Lung microvascular endothelial cell (primary cell): ENCODE results near the gene SETDB2. TPM values are rescaled to one million over a fixed set of nuclear protein-coding genes. Genes with fewer than 3 reads are reported as not detected.
"Not testable (repeated sequence)": the region's sequence is repeated elsewhere in the genome, so short reads cannot be mapped to it uniquely, and the experiment has no call there.

ENCODE experiments used
- DNase-seq, 2 donors: peaks; one replicate each; pipeline versions ENCODE4 v3.0.0 to v3.0.0-alpha.2; 2010; ENCODE audit warnings: low read depth in 2 of 2
- total RNA-seq: library from RNA; depleted of rRNA; stranded (reverse); fragments of >200 nt; gene quantifications from 2 replicates; pipeline ENCODE4 v1.2.1, GENCODE V29; 2014

Gene SETDB2
- total RNA-seq, 1 donor from 2014 or later = 6.3 TPM

DNA sequence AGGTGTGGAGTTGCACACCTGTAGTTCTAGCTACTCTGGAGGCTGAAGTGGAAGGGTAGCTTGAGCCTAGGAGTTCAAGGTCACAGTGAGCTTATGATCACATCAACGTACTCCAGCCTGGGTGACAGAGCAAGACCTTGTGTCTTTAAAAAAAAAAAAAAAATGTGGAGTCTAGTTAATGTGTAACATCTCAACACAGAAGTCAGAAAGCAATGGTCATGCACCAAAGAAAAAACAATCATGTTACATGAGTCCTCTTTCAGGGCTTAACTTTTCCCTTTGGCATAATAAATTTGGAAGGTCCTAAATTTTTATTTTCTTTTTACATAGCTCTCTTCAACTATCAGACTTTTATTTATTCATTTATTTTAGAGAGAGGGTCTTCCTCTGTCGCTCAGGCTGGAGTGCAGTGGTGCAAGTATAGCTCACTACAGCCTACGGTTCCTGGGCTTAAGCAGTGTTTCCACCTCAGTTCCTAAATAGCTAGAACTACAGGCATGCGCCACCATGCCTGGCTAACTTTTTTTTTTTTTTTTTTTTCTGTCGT, 22.3 kb downstream of the SETDB2 start:
- DNase-seq = no peak

GRCh38 chr13:49472186-49472585, 28.1 kb downstream of the SETDB2 start:
- no peak for DNase-seq

DNA sequence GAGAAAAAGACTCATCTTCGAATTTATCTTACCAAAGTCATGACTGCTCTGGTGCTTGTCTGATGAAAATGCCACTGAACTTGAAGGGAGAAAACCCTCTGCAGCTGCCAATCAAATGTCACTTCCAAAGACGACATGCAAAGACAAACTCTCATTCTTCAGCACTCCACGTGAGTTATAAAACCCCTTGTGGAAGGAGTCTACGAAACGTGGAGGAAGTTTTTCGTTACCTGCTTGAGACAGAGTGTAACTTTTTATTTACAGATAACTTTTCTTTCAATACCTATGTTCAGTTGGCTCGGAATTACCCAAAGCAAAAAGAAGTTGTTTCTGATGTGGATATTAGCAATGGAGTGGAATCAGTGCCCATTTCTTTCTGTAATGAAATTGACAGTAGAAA, 32.5 kb downstream of the SETDB2 start:
- no peak for DNase-seq

DNA sequence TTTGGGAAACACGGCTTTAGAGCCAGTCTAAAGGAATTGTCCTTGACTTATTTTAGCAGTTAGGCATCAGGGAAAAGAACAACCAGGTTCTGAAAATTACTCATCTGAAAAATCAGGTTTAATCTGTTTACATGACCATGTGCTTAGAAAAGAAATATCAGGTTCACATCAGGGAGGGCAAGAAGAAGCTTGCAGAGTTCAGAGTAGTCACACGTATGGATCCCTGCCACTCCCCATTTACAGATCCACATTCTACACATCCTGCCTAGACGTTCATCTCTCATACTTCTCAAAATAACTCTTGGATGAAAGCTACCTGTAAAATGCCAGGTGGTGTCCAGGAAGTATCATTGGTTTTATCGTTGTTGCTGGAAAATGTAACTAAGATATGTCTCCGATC, 37.7 kb downstream of the SETDB2 start:
- DNase-seq = no peak

- DNase-seq = no peak
These were observed 44.5 kb downstream of the SETDB2 start for GRCh38 chr13:49488563-49488962.

GRCh38 chr13:49494645-49495044, 50.6 kb downstream of the SETDB2 start:
- DNase-seq = no peak

DNA sequence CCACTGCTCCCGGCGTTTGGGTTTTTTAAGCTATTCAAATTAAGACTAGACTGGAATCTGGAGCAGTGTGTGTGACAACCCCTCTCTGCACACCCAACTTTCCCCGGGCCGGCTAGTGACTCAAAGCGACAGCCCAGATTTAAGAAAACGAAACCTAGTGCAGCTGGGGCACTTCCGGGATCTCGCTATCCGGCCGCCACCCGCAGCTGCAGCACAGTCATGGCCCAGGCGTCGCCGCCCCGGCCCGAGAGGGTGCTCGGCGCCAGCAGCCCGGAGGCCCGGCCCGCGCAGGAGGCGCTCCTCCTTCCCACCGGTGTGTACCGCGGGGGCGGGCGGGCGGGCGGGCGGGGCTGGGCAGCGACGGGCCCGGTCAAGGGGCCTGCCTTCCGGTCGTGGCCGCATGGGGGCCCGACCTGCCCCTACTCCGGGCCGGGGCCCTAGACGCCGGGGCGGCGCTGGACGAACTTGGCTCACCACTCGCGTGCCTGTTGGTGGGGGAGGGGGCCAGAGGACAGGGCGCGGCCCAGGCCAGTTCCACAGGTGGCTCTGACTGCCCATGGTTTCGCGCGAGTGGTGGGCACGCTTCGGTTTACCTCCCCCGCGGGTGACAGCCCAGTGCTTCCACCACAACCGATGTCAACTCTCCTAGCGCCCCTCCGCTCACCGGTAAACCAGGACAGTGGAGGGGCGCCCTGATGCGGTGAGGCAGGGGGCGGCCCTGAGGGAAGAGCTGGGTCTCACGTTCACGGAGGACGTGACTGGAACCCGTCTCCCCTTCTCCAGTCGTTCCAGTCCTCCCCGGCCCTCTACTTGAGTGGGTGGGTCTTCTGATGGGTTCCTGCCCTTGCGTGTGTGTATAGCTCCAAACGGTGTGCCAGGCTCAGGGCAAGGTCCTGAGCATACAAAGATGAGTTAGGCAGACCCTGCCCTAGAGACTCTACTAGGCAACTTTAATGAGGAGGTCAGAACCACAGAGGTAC, 52.0 kb downstream of the SETDB2 start, which contains the start of gene PHF11:
PHF11 (plus strand) TSS at position 171 of the 980 bp plus-strand sequence; CDS start at position 220, 49 bp downstream.
- peak; percentile 73 to 82 for DNase-seq

- DNase-seq = not testable (repeated sequence)
These were observed 52.8 kb downstream of the SETDB2 start for GRCh38 chr13:49496837-49497236.

DNA sequence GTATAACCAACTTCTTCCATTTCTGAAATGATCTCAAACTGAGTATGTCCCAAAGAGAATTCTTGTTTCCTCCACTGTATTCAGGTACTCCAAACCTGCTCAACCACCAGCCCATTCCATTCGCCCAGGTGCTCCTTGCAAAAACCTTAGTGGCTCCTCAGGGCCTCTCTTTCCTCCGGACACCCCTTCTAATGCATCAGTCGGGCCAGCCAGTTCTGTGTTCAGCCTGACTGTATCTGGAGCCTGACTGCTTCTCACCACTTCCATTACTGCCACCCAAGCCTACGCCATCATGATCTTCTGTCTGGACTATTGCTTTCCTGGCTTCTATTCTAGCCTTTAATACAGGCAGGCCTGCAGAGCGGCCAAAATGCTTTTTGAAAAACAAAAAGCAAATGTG, 53.2 kb downstream of the SETDB2 start:
- DNase-seq = no peak

DNA sequence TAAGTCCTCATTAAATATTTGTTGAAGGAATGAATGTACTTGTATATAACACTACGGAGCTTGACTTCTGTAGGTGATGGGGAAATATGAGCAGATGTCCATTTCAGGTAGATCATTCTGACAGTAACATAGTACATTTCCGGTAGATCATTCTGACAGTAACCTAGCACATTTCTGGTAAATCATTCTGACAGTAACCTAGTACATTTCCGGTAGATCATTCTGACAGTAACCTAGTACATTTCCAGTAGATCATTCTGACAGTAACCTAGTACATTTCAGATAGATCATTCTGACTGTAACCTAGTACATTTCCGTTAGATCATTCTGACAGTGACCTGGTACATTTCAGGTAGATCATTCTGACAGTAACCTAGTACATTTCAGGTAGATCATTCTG, 54.1 kb downstream of the SETDB2 start:
- no peak for DNase-seq

DNA sequence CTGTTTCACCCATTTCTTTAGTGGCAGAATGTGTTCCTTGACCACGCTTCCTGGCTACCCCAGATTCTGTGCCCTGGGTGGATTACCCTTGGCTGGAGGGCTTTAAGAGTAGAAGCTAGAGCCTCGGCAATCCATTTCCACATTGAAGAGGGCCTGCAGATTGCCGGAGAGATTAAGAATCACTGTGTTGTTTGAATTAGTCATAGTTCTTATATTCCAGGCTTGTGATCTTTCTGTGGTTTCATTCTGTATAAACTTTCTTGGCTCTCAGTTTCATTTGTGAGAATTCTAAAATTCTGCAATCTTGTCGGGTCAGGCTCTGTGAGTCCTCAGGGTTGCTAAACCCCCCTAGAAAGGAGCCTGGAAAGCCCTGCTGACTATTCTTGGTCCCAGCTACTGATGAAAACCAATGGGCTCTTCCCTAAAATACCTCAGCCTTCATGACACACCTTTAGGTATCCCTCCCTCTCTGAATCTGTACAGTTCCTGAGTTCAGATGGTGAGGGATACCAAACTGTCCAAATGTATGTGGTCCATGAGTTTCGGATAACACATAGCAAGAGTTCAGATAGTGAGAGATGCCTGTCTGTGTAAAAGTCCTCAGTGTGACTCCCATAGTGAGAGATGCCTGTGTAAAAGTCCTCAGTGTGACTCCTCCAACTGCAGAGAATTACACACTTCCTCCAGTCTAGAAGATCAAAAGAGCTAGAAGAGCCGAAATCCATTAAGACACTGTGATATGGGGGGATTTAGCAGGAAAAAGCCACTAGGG, 56.0 kb downstream of the SETDB2 start:
- DNase-seq = peak in 1 of 2 donors; percentile 72

DNA sequence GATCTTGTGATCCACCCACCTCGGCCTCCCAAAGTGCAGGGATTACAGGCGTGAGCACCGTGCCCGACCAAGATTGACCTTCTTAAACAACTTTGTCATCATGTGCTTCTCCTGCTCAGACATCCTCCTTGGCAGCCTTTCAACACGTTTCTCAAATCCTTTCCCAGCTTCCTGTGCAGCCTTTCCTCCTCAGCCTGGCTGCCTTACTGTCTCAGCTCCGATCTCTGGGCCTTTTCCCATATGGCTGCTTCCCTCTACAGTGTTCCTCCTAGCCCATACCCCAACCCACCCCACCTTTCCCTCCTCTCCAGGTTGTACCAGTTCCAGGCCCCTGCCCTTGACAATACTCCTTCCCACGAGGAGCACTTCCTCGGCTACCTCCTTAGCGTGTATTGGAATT, 58.9 kb downstream of the SETDB2 start:
- DNase-seq = peak in 1 of 2 donors; percentile 88

DNA sequence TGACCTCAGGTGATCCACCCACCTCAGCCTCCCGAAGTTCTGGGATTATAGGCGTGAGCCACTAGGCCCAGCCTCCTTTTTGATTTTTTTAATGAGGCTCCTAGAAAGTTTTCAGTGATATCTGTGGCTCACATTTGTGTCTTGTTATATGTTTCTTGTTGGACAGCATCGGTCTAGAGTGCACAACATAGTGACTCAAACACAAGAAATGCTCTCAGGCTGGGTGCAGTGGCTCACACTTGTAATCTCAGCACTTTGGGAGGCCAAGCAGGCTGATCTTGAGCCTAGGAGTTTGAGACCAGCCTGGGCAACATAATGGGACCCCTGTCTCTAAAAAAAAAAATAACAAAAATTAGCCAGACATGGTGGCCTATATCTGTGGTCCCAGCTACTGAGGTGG, 59.9 kb downstream of the SETDB2 start:
- no peak for DNase-seq

DNA sequence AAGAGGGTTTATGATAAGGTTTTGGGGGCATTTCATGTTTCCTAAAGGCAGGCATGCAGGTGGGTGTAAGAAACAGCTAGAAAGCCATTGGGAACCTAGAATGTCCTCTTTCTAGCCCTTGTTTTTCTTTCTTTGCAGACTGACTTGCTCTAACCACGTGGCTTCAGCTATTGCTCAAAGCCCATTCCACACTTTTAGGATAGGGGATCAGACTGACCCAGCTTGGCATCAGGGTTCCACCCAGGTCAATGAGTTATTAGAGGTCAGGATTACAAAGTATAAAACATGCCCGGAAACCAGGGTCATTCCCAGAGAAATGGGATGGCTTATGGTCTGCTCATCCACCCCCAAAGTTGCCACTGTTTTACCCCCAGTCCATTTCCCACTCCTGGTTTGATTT, 68.5 kb downstream of the SETDB2 start:
- no peak for DNase-seq

DNA sequence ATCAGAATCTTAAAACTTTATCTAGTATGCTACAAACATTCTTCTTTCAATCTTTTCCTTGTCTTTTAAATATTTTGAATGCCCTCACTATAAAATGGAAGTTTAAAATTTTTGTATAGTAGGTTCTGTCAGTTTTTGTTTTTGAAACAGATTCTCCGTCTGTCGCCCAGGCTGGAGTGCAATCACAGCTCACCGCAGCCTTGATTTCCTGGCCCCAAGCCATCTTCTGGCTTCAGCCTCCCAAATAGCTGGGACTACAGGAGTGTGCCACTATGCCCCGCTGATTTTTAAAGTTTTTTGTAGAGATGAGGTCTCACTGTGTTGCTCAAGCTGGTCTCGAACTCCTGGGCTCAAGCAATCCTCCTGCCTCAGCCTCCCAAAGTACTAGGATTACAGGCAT, 72.4 kb downstream of the SETDB2 start:
- DNase-seq = no peak

DNA sequence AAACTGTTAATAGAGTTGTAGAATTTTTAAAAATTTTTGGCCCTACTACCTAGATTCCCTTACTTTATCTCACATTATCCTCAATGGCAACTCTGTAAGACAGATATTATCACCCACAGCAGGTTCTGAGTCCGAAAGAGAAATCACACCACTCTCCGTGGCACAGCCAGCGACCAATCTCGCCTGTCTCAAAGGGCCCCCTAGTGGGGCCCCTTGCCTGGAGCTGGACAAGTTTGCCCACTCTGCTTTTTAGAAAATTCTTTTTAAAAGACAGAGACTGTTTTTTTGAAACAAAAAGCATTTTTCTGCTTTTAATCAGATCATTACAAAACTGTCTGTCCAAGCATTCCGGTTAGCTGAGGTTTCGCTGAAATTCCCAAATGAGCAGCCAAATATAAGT, 73.4 kb downstream of the SETDB2 start:
- DNase-seq = peak; percentile 19 to 20

- DNase-seq = no peak
These were observed 77.2 kb downstream of the SETDB2 start for GRCh38 chr13:49521224-49521623.

- no peak for DNase-seq
These were observed 80.8 kb downstream of the SETDB2 start for GRCh38 chr13:49524740-49525501.

DNA sequence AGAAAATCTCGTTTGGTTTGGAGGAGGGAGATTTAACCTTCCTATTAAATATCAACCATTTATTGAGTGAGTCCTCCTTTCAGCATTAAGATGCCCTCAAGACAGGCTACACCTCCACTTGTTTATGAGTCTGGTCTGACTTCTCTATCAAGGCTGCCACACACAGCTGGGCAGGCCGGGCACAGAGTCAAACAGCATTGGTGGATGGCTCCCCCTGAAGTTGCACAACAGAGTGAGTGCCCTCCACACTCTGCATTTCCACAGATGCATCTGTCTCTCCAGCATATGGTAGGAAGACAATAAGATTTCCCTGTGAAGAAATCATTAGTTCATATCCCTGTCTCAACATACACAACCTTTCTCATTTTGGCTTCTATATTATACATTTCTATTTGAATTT, 83.0 kb downstream of the SETDB2 start:
- no peak for DNase-seq

DNA sequence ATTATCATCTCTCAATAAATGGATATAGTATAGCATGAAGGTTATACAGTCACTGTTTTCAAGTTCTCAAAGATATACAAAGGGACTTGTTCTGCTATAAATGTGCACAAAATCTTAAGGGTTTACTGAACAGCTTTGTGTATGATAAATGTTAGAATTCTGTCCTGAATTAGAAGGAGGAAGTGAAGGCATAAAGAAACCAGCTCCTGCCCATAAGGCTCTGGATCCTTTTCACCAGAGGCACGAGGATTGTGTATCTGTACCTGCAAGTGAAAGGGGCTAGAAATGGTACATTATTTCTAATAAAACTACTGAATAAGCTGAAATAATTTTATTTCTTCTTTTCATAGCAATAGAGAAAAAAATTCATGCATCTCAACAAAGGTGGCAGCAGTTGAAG, 84.1 kb downstream of the SETDB2 start:
- DNase-seq = no peak

DNA sequence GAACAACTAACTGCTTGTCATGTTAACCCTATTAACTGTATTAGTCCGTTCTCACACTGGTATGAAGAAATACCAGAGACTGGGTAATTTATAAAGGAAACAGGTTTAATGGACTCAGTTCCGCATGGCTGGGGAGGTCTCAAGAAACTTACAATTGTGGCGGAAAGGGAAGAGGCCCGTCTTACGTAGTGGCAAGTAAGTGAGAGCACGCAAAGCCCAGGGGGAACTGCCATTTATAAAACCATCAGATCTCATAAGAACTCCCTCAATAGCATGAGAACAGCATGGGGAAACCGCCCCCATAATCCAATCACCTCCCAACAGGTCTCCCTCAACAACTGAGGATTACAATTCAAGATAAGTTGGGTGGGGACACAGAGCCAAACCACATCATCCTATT, 86.4 kb downstream of the SETDB2 start:
- DNase-seq = no peak
